ENCODE results near the gene ZG16B.

ZG16B gene

GRCh38 chr16:2860826-2861567 lies 30.9 kb downstream of the ZG16B start:
- Histone ChIP-seq H3K4me1 (peaks cover 0 to 13% (median 1%) of the 10 kb centered on the region in 4 donors), H3K9me3 (peaks cover 0 to 9% (median 0%) of the 10 kb centered on the region in 3 donors), H3K27me3 (peaks cover 0 to 63% of the 10 kb centered on the region in 2 donors), H3K4me3 (no peak overlapping the region), H3K27ac (no peak overlapping the region), H3K36me3 (peaks cover 0 to under 1% (median 0%) of the 10 kb centered on the region in 3 donors)
- intact Hi-C loops (cut with DNase I; ENCODE audit: low total_unique reads) = no loop called here
- no peak for TF ChIP-seq CTCF (IDR thresholded peaks at IDR 0.05)
- DNase-seq = peak in 1 of 2 donors; percentile 43

GRCh38 chr16:2865651-2866050 lies 35.5 kb downstream of the ZG16B start:
- Histone ChIP-seq H3K4me1 (peaks cover 0 to 9% (median 4%) of the 10 kb centered on the region in 4 donors), H3K27me3 (peaks cover 0 to 25% of the 10 kb centered on the region in 2 donors), H3K27ac (no peak overlapping the region), H3K36me3 (no peaks in the 10 kb centered on the region), H3K9me3 (peaks cover 0 to 6% (median 0%) of the 10 kb centered on the region in 3 donors), H3K4me3 (no peak overlapping the region)
- TF ChIP-seq CTCF (IDR thresholded peaks at IDR 0.05) = no peak
- no peak for DNase-seq
- intact Hi-C loops (cut with DNase I; ENCODE audit: low total_unique reads) = no loop called here

GRCh38 chr16:2866431-2866830 lies 36.3 kb downstream of the ZG16B start:
- no peak overlapping the region for H3K27ac ChIP-seq
- peaks cover 0 to 21% of the 10 kb centered on the region in 2 donors for H3K27me3 ChIP-seq
- peaks cover 0 to 9% (median 4%) of the 10 kb centered on the region in 4 donors for H3K4me1 ChIP-seq
- no peak for TF ChIP-seq CTCF (IDR thresholded peaks at IDR 0.05)
- intact Hi-C loops (cut with DNase I; ENCODE audit: low total_unique reads) = no loop called here
- H3K4me3 ChIP-seq = no peak overlapping the region
- H3K9me3 ChIP-seq = no peaks in the 10 kb centered on the region
- H3K36me3 ChIP-seq = no peaks in the 10 kb centered on the region
- DNase-seq = peak in 1 of 2 donors; percentile 31

GRCh38 chr16:2867661-2867986 lies 37.5 kb downstream of the ZG16B start:
- no peaks in the 10 kb centered on the region for H3K9me3 ChIP-seq
- no peak for DNase-seq
- peak overlapping the region; percentile 63 to 73 for H3K4me3 ChIP-seq
- H3K36me3 ChIP-seq = no peaks in the 10 kb centered on the region
- TF ChIP-seq CTCF (IDR thresholded peaks at IDR 0.05) = no peak
- peaks cover 0 to 9% (median 4%) of the 10 kb centered on the region in 4 donors for H3K4me1 ChIP-seq
- intact Hi-C loops (cut with DNase I; ENCODE audit: low total_unique reads) = no loop called here
- H3K27me3 ChIP-seq = peaks cover 0 to 18% of the 10 kb centered on the region in 2 donors
- H3K27ac ChIP-seq = peak overlapping the region; percentile 84 to 88

- intact Hi-C loops (cut with DNase I; ENCODE audit: low total_unique reads) = no loop called here
- Histone ChIP-seq H3K27ac (peak overlapping the region; percentile 84 to 88), H3K27me3 (peaks cover 0 to 15% of the 10 kb centered on the region in 2 donors)
These were observed 38.1 kb downstream of the ZG16B start for GRCh38 chr16:2867987-2868789.

More at GRCh38 chr16:2867987-2868789, 38.1 kb downstream of the ZG16B start:
- peaks cover 0 to 9% (median 4%) of the 10 kb centered on the region in 4 donors for H3K4me1 ChIP-seq
- no peaks in the 10 kb centered on the region for H3K9me3 ChIP-seq
- peak; percentile 94 to 97 for TF ChIP-seq CTCF (IDR thresholded peaks at IDR 0.05)
- no peaks in the 10 kb centered on the region for H3K36me3 ChIP-seq
- DNase-seq = peak; percentile 93 to 95
- H3K4me3 ChIP-seq = peak overlapping the region; percentile 63 to 73
